CD4-positive, alpha-beta T cell treated with Interleukin-6 for 4 hours (primary cell): Measurements from ENCODE around the gene ANP32B.
"Not testable (repeated sequence)": the region's sequence is repeated elsewhere in the genome, so short reads cannot be mapped to it uniquely, and the experiment has no call there.

Experiments
- DNase-seq: peaks from one replicate; pipeline ENCODE4 v3.0.0-alpha.2; 2020; ENCODE audit warnings: mixed read lengths

ANP32B gene

DNA sequence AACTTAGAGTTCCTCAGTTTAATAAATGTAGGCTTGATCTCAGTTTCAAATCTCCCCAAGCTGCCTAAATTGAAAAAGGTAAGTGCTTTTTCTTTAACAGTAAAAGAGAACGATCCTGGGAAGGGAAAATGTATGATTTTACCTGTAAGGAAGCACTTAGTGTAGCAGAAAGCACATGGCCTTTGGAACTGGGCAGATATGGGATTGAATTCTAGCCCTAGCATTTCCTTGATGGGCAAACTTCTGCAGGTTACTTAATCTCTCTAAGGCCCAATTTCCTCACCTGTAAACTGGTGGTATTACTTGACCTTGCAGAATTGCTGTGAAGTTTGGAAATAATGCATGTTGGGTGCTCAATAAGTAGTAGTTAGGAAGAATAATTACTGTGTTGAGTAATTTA is 11.6 kb downstream of the ANP32B start:
- no peak for DNase-seq

DNA sequence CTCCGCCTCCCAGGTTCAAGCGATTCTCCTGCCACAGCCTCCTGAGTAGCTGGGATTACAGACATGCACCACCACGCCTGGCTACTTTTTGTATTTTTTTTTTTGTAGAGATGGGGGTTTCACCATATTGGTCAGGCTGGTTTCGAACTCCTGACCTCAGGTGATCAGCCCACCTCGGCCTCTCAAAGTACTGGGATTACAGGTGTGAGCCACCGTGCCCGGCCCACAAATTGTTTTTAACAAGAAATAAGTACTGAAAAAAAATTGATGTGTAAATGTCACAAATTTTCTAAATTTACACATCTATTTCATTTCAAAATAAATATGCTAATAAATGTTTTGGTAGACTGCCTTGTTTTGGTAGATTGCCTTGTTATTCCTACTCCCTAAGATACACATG is 13.5 kb downstream of the ANP32B start:
- not testable (repeated sequence) for DNase-seq

DNA sequence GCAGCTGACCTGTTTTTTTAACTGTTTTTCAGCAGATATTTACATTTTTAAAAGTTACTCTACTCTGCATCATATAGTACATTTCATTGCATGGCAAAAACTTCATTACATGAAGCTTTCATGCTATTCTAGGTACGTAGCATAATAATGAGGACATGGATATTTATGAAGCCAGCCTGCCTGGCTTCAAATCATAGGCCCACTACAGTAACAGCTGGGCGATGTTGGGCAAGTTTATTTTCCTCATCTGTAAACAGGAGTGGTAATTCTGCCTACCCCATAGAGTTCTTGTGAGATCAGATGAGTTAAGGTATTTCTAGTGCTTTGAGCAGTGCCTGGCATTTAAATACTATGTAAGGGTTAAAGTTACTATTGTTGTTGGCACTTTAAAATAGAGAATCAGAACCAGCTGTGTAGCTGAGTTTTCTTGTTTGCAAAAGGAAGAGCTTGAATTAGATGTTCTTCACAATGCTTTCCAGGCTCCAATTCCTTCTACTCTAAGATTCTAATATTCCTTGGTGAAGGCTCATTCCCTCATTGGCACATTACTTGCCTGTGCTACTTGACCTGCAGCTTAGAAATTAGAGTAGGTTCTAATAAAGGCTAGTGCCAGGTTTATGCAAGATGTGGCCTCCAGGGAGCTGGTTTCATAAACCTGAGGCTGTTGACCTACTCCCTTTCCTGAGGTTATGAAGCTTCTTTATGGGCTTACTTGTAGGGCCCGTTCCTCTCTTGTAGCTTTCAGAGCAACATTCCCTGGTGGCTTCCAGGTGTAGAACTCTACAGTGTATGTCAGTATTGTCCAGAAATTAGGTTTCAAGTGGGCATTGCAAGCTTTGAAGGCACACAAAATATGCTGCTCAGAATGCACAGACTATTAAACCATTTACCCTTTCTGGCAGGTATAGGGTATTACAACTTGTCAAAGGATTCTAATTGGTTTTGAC is 14.5 kb downstream of the ANP32B start:
- no peak for DNase-seq

DNA sequence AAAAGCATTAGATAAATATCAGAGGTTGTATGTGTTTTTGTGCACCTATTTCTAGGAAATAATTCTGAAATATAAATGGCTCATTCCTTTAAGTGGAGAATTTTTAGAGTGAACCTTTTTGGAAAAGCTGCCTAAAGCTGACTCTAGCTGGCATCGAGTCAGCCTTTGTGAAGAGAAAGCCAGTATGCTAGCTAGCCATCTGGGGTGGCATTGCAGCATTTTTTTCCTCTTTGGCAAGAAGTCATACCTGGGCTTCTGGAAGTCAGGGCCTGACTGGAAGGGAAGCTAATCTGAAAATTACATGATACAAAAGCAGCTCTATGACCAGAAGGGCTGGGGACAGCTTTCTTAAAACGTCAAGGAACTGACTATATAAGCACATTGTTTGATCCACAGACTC is 19.7 kb downstream of the ANP32B start:
- no peak for DNase-seq

DNA sequence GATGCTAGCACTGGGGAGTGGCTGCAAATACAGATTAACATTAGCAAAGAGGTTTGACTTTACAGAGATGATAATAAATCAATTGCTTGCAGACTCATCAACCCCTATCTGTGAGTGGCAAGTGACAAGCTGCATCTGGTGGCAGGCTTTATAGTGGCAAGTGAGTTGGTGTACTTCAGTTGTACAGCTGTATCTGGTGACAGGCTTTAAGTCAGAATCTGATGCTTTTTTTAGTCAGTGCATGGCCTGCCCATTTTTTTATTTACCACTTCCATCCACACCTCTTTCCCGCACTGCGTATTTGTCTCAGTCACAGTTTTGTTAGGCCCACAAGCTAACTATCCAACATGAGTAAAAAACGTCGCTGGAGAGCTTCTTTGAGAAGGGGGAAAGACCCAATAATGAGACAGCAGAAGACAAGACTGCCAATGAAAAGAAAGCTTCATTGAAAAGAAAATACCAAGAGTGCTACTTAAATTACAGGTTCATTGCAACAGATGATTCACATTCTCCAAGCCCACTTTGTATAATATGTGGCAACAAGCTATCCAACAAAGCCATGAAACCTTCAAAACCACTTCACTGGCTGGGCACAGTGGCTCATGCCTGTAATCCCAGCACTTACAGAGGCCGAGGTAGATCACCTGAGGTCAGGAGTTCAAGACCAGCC is 23.1 kb downstream of the ANP32B start:
- DNase-seq: no peak

DNA sequence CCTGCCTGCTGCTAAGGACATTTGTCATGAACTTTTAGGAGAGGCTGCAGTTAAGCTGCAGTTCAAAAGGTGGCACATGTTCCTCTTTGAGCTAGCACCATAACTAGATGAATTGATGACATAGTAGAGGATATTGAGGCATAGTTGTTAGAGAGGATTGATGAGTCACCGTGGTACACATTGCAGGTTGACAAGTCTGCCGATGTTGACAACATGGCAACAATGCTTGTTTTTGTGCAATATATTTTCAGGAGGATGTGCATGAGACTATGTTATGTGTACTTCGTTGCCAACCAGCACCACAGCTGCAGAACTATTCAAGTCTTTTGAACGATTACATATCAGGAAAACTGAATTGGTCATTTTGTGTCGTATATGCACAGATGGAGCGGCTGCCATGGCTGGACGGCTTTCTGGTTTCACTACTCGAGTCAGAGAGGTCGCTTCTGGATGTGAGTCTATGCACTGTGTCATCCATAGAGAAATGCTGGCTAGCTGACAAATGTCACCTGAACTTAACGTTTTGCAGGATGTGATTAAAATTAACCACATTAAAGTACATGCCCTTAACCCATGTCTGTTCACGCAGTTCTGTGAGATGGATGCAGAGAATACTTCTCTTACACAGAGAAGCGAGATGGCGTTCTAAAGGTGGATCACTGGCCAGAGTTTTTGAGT is 24.2 kb downstream of the ANP32B start:
- no peak for DNase-seq

DNA sequence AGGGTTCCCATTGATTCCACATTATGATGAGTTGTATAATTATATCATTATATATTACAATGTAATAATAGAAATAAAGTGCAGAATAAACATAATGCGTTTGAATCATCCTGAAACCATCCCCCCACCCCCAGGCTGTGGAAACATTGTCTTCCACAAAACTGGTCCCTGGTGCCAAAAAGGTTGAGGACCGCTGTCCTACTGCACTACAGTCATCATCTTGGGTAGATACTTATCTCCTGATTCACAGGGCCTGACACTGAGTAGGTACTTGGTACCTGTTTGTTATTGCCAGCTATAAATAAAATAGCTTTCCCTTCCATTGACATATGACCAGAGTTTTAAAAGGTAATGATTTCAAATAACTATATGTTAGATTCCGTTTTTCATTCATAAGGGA is 25.6 kb downstream of the ANP32B start:
- DNase-seq: no peak

DNA sequence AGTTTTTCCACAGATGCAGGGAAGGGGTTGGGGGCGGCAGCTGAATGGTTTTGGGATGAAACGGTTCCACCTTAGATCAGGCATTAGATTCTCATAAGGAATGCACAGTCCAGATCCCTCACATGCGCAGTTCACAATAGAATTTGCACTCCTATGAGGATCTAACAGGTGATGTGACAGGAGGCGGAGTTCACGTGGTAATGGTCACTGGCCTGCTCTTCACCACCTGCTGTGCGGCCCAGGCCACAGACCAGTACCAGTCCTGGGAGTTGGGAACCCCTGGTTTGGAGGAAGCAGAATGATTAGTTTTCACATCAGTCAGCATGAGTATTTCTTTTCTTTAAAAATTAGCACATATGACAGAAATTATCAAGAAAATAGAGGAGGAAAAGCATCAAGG is 26.3 kb downstream of the ANP32B start:
- no peak for DNase-seq

DNA sequence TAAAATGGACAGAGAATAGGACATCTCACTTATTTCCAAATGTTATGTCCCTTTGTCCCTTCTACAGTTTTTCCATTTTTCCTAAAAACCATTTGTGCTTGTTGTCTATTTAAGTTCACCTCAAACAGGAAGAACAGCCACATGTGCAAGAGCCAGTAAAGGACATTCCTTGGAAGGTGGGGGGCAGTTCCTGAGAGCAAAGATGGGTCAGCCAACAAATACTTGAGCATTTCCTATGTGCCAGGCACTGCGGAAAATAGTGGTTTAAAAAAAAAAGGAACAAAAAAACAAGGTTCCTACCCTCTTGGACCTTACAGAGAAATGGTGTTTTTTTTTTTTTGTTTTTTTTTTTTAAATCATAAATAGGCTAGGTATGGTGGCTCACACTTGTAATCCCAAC is 26.8 kb downstream of the ANP32B start:
- DNase-seq: no peak

DNA sequence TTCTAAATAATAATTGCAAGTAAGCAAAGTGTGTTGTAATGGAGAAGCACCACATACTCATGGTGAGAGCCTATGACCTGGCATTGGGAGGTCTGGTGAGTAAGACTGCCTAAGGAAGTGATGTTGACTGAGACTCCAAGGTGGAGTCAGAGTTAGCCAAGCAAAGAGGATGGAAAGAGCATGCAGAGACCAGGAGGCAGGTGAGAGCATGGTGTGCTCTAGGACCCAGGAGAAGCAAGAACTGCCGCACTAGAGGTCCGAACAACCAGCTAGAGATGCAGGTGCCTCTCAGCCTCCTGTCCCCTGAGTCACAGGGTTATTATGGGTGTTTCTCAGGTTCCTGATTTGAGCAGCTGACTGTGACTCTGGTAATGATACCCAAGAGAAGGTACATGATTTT is 27.3 kb downstream of the ANP32B start:
- DNase-seq: no peak

DNA sequence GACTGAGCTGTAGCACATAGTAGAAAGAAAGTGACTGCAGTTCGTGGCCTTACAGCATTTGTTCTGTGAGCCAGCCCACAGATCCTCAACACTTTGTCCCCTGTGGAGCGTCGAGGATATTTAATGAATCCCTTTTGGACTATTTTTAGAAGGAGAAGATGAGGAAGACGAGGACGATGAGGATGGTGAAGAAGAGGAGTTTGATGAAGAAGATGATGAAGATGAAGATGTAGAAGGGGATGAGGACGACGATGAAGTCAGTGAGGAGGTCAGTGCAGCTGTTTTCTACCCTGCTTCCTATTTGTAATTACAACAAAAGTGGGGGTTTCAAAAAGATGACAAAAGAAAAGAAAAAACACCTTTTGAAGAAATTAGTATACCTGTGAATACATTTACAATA is 28.0 kb downstream of the ANP32B start:
- DNase-seq: no peak

DNA sequence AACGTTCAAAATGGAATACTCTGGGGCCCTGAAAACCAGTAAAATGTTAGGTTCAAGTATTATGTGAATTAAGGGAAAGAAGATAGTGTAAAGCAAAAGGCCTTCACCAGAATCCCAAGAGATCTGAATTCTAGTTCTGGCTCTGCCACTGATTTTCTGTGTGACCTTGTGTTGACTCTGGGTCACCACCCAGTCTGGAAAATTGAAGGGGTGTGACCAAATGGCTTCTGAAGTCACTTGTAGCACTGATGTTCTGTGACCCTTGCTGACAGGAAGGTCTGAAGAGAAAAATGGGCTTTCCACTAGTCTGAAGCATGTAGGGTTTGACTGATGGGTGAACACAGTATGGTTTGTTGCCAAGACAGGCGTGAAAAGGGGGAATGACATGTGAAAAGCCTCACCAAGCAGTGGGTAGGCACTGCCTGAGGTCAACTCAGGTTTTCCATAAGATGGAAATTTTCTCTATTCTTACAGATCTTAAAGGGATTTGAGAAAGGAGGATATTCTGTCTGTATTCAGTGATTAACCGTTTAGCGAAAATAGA is 33.1 kb downstream of the ANP32B start:
- no peak for DNase-seq

DNA sequence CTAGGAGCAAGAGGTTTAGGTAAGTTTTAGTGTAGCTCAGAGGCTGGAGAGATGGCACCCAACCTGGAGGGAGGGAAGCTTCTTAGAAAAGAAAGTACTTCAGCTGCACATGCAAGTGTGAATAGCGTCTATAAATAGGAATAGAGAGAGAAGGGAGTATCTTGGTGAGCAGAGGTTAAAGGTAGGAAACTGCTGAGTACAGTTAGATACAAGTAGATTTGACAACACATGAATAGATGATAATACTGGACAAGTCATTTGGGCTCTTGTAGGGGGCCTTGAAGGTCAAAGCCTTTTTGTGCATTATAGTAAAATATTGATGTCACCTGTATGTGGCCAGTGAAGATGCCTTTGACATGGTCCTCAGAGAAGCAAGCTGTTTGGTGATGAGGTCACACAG is 34.2 kb downstream of the ANP32B start:
- DNase-seq: no peak

DNA sequence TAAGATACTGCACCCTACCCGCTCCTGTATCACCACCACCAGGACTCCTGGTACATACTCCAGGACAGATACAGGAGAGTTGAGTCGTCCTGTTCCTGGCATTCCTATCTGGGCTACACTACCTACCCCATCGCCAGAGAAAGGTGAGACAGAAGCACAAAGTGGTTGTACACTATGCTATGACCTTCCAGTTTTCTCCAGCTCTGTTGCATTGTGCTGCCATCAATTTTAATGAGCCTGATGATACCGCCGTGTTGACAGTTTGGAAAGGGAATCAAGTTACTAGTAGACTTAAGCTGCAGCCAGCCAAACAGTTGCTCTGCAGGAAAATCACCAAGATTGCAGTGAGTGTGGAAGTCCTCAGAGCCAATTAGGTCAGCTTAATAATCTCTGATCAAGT is 35.2 kb downstream of the ANP32B start:
- no peak for DNase-seq

DNA sequence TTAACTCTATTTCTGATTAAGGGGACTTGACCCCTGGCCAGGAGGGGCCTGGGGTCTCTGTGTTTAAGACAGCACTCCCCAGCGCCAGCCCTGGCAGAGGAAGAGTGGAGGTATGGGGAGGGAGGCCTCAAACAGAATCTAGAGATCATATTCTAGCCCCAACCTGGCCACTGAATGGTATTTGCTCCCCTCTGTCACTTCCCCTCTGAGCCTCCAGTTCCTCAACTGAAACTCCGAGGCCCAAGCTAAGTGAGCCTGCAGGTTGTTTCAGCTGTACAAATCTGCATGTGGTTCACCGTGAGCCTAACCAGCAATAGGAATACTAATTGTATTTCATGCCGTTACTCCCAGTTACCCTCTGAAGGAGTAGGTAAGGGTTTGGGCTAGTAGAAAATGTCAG is 36.0 kb downstream of the ANP32B start:
- DNase-seq: no peak

DNA sequence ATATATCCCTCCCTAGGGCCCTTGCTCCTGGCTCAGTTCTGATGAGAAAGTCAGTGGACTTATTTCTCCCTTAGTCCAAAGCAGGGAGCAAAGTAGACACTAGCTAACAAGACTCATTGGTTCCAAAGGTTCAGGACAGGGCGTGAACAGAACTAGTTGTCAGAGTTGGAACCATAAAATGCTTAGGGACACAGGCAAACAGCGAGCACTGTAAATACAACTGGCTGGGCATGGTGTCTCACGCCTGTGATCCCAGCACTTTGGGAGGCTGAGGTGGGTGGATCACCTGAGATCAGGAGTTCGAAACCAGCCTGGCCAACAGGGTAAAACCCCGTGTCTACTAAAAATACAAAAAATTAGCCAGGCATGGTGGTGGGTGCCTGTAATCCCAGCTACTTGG is 36.7 kb downstream of the ANP32B start:
- not testable (repeated sequence) for DNase-seq

DNA sequence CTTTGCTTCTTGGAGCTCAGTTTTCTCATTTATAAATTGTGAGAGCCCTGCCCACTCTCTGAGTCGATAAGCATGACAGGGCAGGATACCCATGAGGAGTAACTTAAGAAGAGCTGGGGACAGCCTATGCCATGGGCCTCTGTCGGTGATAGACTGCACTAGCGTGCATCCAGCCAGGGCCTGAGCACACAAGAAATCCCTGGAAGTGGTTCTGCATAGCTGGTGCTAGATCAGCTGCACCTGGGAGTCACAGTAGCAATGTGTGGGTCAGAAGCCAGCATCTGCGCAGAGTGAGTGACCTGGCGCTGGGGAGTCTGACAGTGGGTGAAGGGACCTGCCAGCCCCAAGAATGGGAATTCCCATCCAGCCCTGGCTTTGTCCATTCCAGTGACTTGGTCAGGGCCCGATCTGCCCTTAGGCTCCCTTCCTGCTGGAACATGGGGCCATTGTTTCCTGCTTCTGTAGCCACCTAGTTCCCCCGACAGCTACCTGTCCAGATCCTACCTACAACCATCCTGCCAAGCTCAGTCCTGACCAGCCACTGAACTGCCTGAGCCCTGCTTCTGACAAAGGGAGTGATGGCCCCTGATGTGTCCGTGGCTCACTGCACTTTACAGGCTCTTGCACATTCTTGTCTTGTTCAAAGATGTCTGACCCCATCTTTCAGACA is 37.5 kb downstream of the ANP32B start:
- DNase-seq: no peak

DNA sequence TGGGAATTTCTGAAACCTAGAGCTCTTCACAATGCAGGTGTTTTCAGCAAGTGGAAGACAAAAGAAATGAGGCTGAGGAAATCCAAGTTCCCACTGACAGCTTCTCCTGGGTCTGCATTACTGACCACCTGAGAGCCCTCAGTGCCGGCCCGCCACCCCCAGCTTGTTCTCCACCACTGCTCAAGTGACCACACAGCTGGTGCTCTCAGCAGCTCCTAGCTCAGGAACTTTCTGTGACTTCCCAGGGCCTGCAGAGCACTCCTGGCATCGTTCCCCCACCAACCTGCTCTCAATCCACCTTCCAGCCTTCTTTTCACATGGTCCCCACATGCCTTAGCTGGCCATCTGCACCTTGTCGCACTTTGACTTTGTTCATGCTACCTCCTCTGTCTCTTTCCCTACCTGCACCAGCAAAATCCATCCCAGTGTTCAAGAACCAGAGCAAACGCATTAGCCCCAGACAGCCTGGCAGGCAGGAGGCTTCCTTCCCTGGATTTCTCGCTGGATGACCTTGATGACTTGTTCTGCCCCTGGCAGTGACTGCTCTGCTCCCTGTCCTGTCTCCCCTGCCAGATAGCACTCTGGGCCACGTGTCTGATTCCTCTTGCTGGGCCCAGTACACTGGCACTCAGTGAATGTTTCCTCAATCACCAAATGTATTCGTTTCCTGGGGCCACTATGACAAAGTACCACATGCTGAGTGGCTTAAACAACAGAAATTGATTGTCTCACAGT is 38.3 kb downstream of the ANP32B start:
- no peak for DNase-seq

DNA sequence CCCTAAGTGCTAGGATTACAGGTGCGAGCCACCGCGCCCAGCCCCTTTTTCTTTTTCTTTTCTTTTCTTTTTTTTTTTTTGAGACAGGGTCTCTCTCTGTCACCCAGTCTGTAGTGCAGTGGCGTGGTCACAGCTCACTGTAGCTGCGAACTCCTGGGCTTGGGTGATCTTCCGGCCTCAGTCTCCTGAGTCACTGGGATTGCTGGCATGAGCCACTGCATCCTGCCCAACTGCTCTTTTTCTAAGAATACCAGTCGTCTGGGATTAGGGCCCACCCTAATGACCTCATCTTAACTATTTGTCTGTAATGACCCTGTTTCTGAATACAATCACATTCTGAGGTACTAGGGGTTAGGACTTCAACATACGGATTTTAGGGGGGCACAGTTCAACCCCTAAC is 39.3 kb downstream of the ANP32B start:
- no peak for DNase-seq

DNA sequence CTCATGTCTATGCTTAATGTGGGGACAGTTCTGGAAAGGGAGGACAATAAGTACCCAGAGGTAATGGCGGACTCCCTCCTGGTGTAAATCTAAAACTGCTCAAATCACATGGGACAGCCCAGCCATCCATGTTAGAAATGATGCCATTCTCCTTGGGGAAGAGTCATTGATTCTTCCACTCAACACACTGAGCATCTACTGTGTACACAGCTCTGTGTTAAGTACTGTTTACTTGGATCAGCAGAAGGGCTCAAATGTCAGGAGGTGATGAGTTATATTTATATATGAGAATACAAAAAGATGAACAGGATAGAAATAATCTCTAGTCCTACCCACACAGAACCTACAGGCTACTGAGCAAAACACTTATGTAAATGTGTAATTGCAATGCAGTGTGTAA is 41.6 kb downstream of the ANP32B start:
- no peak for DNase-seq

DNA sequence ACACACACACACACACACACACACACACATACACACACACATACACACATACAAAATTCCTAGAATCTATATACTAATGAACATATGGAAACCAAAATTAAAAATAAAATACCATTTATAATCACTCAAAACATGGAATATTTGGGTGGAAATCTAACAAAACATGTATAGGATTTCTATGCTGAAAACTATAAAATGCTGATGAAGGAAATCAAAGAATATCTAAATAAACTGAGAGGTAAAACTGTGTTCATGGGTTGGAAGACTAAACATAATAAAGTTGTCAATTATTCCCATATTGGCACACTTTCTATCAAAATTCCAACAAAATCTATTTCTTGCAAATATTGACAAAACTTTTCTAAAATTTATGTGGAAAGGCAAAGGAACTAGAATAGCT is 48.0 kb downstream of the ANP32B start:
- no peak for DNase-seq

DNA sequence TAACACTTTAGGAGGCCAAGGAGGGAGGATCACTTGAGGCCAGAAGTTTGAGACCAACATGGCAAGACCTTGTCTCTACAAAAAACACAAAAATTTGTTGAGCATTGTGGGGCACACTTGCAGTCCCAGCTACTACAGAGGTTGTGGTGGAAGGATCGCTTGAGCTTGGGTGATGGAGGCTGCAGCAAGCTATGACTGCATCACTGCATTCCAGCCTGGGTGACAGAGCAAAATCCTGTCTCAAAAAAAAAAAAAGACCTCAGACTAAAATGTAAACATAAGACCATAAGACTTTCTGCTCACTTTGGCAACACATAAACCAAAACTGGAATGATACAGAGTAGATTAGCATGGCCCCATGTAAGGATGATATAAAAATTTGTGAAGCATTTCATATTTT is 48.8 kb downstream of the ANP32B start:
- no peak for DNase-seq
